H1 (cell line): ENCODE measurements around the gene ASH1L. TPM values are rescaled to one million over a fixed set of nuclear protein-coding genes. Genes with fewer than 3 reads are reported as not detected.

Source experiments
- EGR1 ChIP-seq: IDR thresholded peaks from 2 replicates; pipeline ENCODE4 v1.6.1; 2011; ENCODE audit warnings: low read depth, low read length, borderline replicate concordance
- KDM4A ChIP-seq: IDR thresholded peaks from one replicate; pipeline ENCODE4 v1.7.1; 2012; ENCODE audit warnings: low read depth, mild to moderate bottlenecking, moderate library complexity, low read length, inconsistent platforms; ENCODE audit not compliant: severe bottlenecking
- NRF1 ChIP-seq: IDR thresholded peaks from 2 replicates; pipeline ENCODE4 v1.6.1; 2011; ENCODE audit warnings: mild to moderate bottlenecking, low read depth, low read length, improper control_type of control experiment
- RAD21 ChIP-seq, 2 experiments: IDR thresholded peaks in 1 of 2; conservative IDR thresholded peaks in 1 of 2; 2 replicates each; pipeline ENCODE4 v1.6.1; 2011; ENCODE audit warnings: low read depth in 2 of 2, low read length in 2 of 2, improper control_type of control experiment in 1 of 2, inconsistent platforms in 1 of 2, mild to moderate bottlenecking in 1 of 2, moderate library complexity in 1 of 2
- RBBP5 ChIP-seq: IDR thresholded peaks from 2 replicates; pipeline ENCODE4 v1.7.1; 2012; ENCODE audit warnings: low read depth, mild to moderate bottlenecking, inconsistent platforms, low read length, moderate library complexity, borderline replicate concordance
- RFX5 ChIP-seq: IDR thresholded peaks from 2 replicates; pipeline ENCODE4 v1.6.1; 2011; ENCODE audit warnings: low read depth, low read length, improper control_type of control experiment, borderline replicate concordance
- SAP30 ChIP-seq: fragments of 300-600 bp; sonication (generic); IDR thresholded peaks from 2 replicates; pipeline ENCODE4 v1.7.1; 2012; ENCODE audit warnings: low read length, moderate library complexity, mild to moderate bottlenecking, inconsistent platforms; ENCODE audit not compliant: insufficient read depth, insufficient replicate concordance
- SIN3A ChIP-seq, 2 experiments: IDR thresholded peaks in 1 of 2; conservative IDR thresholded peaks in 1 of 2; 2 replicates each; pipeline ENCODE4 v1.6.1; 2011 to 2012; ENCODE audit warnings: low read length in 2 of 2, improper control_type of control experiment in 1 of 2, low read depth in 1 of 2, mild to moderate bottlenecking in 1 of 2
- TCF12 ChIP-seq: IDR thresholded peaks from 2 replicates; pipeline ENCODE4 v1.6.1; 2011; ENCODE audit warnings: low read depth, mild to moderate bottlenecking, low read length
- USF2 ChIP-seq: IDR thresholded peaks from 2 replicates; pipeline ENCODE4 v1.6.1; 2011; ENCODE audit warnings: low read length, improper control_type of control experiment
- polyA plus RNA-seq, 7 experiments: library from polyadenylated mRNA; depleted of rRNA in 3 of 7; stranded (reverse) in 5 of 7; unstranded in 2 of 7; fragments of >200 nt in 5 of 7; fragments of 200-250 nt in 2 of 7; gene quantifications; 1 replicate in 5 of 7; 2 replicates in 1 of 7; 4 replicates in 1 of 7; pipeline versions ENCODE4 v1.2.1 to v1.2.3, GENCODE V29; 2011 to 2013; ENCODE audit warnings: missing spikeins in 2 of 7, mixed read lengths in 2 of 7
- total RNA-seq: library from RNA; stranded (reverse); fragmentation: NEBNext Ultra II Directional; extraction: Animal tissue kit (Norgen Biotek cat#: 25700); gene quantifications from 2 replicates; pipeline ENCODE4 v1.2.1, GENCODE V29; 2021

The ASH1L gene
- total and polyA plus RNA-seq, 2 of the 8 experiments (the other 6 are each of a cell fraction or from before 2014, with no cell fraction given), result 7.5 to 27.6 TPM

- TF ChIP-seq USF2, result no peak
- TF ChIP-seq EGR1, result no peak
- no peak for TF ChIP-seq SIN3A (conservative IDR thresholded peaks at IDR 0.05 in 1 of 2, IDR thresholded peaks at IDR 0.05 in 1 of 2; ENCODE audit: low read depth in 1 of 2, low read length in 2 of 2)
- TF ChIP-seq RAD21 (IDR thresholded peaks at IDR 0.05 in 1 of 2, conservative IDR thresholded peaks at IDR 0.05 in 1 of 2; ENCODE audit: low read depth in 2 of 2, low read length in 2 of 2), result no peak
- TF ChIP-seq RBBP5, result no peak
- no peak for TF ChIP-seq KDM4A
- no peak for TF ChIP-seq TCF12
- no peak for TF ChIP-seq NRF1
- no peak for TF ChIP-seq SAP30
- no peak for TF ChIP-seq RFX5
Observed at GRCh38 chr1:155287987-155288543, 274.5 kb downstream of the ASH1L start (continued).
